Measurements from ENCODE around the gene ZNRF2.
"Not testable (repeated sequence)": the region's sequence is repeated elsewhere in the genome, so short reads cannot be mapped to it uniquely, and the experiment has no call there.

Gene ZNRF2

DNA sequence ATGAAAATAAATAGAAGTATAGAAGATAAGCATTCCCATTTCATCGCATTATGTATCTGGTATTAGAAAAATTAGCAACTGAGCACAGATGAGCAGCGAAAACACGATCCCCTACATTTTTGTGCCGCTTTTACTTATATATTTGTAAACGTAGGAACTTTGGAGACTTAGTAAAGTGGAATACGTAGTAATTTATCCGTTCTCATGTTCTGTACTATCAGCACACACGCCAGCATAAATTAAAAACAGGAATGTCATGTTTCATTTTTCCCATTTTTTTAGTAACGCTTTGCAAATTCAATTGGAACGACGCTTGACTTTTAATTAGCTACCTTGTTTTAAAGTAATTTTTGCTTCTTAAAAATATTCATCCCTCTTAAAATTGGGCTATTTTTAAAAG lies 2.4 kb downstream of the ZNRF2 start:
- in situ Hi-C loops (cut with HindIII; ENCODE audit: low sequenced_read_pairs): no loop called here

DNA sequence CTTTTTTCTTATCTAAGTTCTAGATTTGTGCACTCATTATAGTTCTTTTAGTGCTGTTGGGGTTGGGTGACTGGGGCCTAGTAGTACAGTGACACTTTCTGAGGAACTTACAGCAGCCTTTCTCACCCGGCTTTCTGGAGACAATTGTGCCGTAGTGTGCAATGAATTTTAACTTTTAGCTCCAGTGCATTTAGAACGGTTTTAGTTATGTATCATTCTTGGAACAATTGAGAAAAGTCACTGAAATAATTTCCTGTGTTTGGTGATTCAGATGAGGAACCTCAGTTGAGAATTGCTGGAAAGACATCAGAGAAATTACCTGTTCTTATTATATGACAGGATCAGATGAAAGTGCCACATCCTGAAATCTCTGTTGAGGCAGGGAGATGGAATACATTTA lies 3.2 kb downstream of the ZNRF2 start:
- in situ Hi-C loops (cut with HindIII; ENCODE audit: low sequenced_read_pairs): not testable (repeated sequence)

DNA sequence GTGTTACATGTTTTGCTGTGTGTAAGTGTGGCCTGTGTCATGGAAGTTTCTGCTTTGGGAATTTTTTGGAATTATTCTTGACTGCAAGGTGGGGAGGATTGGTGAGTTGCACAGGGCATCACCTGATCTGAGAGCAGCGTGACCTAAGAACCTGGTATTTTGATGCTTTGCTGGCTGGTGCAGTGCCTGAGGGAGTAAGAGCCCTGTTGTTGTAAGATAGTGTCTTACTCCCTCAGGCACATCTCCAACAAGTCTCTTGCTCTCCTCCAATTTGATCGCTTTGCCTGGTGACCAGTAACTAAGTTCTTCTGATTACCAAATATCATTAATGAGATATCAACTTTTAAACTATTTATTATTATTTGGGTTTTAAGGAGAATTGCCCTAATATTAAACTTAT lies 5.2 kb downstream of the ZNRF2 start:
- in situ Hi-C loops (cut with HindIII; ENCODE audit: low sequenced_read_pairs): not testable (repeated sequence)

DNA sequence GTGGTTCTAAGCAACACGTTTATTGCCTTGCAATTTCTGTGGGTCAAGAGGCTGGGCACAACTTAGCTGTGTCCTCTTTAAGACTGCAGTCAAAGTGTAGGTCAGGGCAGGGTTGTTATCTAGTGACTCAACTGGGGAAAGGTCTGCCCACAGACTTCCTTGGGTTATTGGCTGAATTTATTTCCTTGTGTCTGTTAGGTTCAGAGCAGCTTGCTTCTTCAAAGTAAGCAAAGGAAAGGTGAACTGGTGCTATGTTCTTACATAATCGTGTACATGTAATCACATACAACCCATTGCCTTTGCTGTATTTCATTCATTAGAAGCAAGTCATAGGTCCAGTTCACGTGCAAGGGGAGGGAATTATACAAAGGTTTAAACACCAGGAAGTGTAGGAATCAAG lies 5.9 kb downstream of the ZNRF2 start:
- in situ Hi-C loops (cut with HindIII; ENCODE audit: low sequenced_read_pairs): not testable (repeated sequence)

DNA sequence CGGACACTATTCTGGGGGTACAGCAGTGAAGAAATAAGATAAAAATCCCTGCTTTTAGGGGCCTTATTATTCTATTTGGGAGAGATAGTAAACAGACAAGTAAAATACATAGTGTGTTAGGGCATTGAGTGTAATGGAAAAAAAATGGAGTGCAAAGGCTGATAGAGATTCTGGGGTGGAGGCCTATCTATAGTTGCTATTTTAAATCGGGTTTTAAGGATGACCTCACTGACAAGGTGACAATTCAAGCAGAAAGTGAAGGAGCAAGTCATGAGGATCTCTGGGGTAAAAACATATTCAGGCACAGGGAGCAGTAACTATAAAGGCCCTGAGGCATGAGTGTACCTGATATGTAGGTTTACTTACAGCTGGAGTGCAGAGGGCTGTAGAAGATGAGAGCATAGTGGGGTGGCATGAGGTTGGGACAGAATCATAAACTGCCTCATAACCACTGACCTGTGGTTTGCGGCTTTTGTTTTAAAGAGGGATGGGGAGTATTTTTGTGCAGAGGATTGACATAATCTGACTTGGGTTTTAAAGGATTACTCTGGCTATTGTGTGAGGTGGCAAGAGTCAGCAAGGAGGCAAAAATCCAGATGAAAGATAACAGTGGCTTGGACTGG lies 8.1 kb downstream of the ZNRF2 start:
- in situ Hi-C loops (cut with HindIII; ENCODE audit: low sequenced_read_pairs): not testable (repeated sequence)

DNA sequence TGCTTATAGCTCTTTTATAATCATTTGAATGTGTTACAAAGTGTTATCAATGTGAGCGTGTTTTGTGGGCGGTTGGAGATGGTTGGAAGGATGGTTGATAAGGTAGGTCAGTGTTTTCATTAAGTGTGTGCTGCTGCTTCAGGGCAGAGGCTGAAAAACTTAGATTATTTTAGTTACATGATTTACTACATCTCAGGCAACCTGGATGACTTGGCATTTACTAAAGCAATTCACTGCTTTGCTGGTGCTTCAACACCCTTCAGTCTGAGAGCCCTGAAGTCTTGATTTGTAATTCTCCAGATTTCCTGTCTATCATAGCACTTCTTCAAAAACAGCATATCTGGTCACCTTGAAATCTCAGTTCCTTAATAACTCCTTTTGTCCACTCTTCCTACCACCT lies 11.9 kb downstream of the ZNRF2 start:
- in situ Hi-C loops (cut with HindIII; ENCODE audit: low sequenced_read_pairs): not testable (repeated sequence)

DNA sequence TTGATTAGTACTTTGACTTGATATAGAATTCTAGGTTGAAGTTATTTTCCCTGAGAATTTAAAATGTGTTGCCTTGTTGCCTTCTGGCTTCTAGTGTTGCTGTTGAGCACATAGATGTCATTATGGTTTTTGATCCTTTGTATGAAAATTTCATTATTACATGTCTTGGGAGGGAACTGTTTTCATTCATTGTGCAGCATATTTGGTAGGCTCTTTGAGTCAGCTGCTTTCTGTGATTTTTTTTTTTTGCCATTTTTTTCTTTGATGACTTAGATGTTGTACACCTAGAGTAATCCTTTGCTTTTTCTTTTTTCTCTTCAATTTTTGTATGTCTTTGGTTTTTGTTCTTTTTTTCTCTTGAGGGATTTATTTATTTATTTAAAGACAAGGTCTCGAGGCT lies 13.1 kb downstream of the ZNRF2 start:
- in situ Hi-C loops (cut with HindIII; ENCODE audit: low sequenced_read_pairs): not testable (repeated sequence)

DNA sequence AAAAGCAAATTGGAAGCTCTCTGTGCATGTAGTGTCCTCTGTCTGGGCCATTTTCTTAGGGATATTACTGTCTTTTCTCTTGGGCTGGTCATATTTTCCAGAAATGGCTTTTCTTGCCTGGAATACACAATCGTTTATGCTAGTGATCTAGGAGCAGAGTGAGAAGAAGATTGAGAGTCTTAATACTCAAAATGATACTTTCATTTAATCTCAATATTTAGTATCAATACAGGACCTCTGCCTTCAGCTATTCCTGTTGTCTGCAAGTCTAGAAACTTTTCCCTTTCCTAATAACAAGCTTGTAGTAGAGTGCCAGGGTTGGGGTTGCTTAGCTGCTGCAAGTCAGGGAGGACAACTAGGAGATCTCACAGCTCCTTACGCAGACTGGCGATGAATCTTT lies 14.0 kb downstream of the ZNRF2 start:
- in situ Hi-C loops (cut with HindIII; ENCODE audit: low sequenced_read_pairs): not testable (repeated sequence)

DNA sequence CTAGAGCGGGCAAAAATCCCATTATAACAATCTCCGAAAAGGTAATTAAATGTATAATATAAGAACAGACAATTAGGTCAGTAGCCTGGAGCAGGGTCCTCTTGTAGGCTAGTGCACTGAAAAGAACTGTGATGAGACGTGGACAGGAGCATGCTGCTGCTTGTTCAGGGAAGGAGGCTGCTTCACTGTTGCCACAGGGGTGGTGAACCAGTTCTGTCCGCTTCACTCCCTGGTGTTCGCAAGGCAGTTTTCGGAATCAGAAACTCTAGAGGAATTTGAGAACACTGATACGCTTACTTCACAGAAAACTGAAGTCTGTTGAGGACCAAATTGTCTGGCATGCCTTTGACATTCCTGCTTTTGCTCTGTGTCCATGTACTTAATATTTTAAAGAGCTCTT lies 17.4 kb downstream of the ZNRF2 start:
- in situ Hi-C loops (cut with HindIII; ENCODE audit: low sequenced_read_pairs): no loop called here

DNA sequence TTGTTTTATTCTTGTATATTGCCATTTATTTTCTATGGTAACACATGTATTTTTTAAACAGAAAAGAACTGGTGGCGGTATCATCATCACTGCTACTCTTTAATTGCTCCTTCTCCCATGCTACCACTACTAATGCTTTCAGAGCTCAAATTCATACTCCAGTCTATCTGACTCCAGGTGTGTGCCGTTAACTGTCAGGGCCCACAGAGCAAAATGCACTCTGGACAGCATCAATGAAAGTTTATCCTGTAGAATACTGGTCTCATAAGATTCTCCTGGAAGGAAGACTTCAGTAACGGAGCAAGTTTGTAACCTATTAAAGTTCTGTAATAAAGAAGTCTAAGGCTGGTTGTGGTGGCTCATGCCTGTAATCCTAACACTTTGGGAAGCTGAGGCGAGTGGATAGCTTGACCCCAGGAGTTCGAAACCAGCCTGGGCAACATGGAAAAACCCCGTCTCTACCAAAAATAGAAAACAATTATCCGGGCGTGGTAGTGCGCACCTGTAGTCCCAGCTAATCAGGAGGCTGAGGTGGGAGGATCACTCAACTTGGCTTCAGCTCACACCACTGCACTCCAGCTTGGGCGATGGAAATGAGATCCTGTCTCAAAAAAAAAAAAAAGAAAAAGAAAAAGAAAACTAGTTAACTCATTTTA lies 18.4 kb downstream of the ZNRF2 start:
- in situ Hi-C loops (cut with HindIII; ENCODE audit: low sequenced_read_pairs): no loop called here

DNA sequence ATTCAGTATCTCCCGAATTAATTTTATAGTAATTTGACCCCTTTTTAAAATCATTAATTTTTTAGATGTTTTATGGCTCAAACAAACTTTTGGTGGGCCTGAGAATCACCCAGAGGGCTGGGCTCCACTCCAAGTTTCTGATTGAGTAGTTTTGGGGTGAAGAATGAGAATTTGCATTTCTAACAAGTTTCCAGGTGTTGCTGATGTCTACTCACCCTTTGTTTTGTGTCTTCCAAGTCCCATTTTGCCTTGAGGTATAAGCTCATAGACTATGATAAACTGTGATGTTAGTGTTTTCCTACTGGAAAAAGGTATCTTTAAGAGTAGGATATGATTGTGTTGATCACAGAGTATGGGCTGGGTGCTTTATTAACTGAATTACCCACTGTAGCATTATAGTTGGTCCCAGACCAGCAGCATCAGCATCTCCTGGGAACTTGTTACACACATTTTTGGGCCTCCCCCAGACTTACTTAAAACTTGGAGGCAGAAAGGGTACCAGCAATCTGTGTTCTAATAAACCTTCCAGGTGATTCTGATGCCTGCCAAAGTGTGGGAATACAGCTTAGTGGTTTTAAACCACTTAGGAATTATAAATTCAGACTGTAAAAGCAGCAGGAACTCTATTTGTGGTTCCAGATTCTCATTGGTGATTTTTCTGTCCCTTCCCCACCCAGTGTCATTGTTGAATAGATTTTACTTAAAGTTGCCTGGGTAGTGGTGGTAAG lies 19.1 kb downstream of the ZNRF2 start:
- in situ Hi-C loops (cut with HindIII; ENCODE audit: low sequenced_read_pairs): no loop called here

DNA sequence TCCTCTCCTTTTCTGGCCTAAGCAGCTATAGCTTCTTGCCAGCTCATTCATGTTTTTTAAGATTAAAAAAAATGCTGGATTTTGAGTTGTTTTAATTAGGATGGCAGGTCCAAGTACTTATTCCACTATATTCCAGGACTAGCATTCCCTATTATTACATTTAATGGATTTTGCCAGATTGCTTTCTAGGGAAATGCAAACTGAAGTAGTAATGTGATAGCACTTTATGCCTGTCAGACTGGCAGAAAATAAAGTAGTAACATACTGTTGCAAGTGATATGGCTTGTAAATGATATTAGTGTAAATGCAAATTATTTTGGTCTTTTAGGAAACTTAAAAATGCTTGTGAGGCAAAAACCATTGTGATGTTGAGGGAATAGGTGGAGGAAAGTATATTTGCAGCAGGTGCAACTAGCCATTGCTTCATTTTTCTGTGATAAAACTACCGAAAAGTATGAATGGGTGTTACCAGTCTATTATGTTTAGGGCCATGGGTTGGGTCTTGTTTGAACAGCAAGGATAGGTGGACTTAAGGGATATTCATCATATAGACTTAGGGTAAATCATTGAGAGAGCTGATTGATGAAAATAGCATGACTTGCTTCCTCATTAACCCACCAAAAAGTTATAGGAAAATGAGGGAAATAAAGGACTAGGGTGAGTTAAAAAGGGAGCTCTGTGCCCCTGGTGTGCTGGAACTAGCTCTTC lies 19.9 kb downstream of the ZNRF2 start:
- in situ Hi-C loops (cut with HindIII; ENCODE audit: low sequenced_read_pairs): no loop called here

DNA sequence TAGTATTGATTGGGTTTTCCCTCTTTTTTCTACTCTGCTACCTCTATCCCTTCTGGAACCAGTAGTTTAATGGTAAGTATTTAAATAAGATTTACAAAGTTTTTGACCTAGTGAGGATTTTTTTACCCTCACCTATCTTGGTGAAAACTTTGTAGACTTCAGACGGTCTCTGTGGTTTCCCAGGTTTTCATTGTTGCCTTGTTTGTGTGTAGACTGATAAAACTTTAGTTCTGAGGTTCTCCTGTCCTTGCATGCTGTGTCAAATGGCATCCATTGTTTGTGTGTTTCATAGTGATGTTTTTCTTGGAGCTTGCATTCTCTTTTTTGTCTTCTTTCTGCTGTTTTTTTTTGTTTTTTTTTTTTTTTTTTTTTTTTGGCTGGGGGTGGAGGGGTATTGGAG lies 22.6 kb downstream of the ZNRF2 start:
- in situ Hi-C loops (cut with HindIII; ENCODE audit: low sequenced_read_pairs): no loop called here

DNA sequence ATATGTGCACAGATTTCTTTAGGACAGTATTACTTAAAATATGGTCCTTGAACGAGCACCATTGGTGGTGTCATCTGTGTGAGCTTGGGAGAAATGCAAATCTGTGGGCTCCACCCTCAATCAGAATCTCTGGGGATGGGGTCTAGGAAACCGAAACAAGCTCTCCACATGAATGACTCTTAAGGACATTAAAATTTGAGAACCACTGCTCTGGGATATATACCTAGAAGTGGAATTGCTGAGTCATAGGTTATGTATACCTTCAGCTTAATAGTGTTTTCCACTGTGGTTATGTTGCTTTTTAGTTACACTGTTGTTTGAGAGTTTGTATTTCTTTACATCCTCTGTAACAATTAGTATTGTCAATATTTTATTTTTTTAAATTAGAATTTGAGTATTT lies 24.0 kb downstream of the ZNRF2 start:
- in situ Hi-C loops (cut with HindIII; ENCODE audit: low sequenced_read_pairs): no loop called here

DNA sequence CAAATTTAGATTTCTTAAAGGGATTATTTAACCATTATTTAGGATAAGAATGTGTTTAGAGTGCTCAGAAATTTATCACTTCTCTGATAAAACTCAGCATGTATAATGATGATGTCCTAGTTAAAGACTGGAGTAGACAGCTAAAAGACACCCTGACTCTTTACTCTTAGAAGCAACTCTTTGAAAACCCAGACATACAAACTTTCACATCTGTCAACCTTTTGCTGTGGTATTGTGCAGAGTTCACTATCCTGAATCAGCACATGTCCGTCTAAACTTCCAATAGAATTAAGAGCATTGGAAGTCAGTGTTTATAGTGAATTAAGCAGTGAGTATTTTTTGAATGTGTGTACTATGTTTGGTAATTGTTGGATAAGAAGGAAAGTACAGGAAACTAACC lies 24.9 kb downstream of the ZNRF2 start:
- in situ Hi-C loops (cut with HindIII; ENCODE audit: low sequenced_read_pairs): no loop called here

DNA sequence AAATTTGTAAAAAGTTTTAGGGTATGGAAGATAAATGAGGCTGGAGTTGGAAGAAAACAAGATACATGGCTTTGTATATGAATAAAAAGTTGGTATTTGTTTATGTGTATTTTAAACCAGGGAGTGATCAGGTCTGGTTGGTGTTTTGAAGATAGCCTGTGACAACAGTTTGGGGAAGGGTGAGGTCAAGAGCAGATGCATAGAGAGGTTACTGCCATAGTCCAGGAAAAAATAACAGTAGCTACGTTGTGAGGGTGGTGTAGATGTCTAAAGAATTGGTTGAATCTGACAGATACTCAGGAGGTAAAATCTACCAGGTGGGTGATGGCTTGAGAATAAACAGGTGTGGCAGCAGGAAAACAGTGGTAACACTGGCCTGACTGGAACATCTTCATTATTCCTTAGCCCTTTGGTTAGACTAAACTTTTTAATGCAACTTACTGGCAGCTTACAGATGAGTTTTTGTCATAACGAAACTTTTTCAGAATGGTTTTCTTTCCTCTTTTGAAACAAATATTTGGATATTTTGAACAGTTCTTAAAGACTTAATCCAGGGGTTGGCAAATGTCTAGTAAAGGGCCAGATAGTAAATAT lies 25.5 kb downstream of the ZNRF2 start:
- in situ Hi-C loops (cut with HindIII; ENCODE audit: low sequenced_read_pairs): no loop called here

DNA sequence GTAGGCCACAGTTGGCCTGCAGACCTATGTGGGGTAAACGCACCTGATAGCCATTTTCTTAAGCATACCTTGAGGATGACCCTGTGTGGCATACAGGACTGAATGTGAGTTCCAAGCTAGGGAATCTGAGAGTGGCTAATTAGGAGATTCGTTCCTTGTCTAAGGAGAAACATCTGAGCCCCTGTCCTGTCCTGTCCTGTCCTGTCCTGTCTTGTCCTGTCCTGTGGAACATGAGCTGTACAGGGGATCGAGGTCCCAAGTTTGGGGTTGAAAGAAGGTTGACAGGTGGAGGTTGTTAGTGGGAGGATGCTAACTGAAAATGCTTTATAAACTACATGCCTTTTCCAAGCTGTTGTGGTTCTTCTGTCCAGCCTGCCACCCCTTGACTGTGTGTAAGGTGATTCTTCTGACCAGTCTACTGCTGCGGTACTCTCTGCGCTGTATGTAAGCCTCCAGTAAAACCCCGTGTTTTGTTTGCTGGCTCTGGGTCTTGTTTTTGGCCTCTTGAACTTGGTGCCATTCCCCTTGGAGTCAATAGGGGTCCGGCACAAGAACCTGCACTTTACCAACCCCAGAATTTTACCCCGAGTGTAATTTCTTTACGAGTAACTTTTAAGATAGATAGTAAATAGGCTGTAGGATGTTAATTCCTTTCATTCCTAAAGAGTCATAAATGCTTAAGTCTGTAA lies 26.4 kb downstream of the ZNRF2 start:
- in situ Hi-C loops (cut with HindIII; ENCODE audit: low sequenced_read_pairs): no loop called here

DNA sequence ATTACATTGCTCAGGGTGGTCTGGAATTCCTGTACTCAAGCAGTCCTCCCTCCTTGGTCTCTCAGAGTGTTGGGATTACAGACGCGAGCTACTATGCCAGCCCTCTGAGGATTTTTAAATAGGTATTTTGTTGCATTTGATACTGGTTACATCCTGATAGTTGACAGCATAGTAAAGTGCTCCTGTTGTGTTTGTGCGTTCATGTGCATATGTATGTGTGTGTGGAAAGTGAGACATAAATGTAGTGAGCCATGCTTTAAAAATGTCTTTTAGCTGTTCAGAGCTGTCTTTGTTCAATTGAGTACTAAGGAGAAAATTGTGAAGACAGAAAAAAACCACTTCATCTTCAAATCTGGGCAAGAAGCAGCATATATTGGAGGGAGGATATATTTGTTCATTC lies 27.8 kb downstream of the ZNRF2 start:
- in situ Hi-C loops (cut with HindIII; ENCODE audit: low sequenced_read_pairs): no loop called here

DNA sequence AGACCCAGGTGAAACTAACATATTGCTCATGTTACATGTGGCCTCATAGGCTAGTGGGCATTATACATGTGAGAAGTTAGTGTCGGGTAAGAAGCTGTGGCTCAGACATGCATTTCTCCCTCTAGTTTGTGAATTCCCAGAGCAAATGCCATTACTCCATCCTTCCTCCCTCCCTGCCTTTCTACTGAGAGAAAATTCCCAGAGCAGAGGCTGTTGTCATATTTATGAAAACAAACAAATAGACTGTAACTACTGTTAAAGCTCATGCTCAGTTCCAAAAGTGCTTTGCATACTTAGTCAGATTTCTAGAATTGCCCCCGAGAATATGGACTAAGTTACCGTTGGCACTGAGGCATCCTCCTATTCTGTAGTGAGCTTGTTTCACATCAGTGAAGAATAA lies 29.0 kb downstream of the ZNRF2 start:
- in situ Hi-C loops (cut with HindIII; ENCODE audit: low sequenced_read_pairs): no loop called here

DNA sequence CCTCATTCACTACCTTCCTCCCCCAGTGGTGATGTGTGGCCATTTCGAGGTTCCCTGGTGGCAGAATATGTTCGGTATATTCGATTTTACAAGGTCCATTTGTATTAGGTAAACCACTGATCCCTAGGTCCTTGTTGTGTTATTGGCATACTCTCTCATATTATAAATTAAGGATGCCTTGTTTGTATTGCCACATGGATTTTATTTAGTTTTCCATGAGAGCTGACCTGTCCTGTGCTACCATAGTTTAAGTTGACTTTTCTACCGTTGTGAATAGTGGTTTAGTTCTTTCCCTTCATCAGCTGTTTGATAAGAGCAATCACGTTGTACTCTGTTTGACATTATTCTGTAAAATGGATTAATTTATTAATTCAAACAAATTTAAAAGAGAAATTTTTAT lies 29.4 kb downstream of the ZNRF2 start:
- in situ Hi-C loops (cut with HindIII; ENCODE audit: low sequenced_read_pairs): no loop called here

DNA sequence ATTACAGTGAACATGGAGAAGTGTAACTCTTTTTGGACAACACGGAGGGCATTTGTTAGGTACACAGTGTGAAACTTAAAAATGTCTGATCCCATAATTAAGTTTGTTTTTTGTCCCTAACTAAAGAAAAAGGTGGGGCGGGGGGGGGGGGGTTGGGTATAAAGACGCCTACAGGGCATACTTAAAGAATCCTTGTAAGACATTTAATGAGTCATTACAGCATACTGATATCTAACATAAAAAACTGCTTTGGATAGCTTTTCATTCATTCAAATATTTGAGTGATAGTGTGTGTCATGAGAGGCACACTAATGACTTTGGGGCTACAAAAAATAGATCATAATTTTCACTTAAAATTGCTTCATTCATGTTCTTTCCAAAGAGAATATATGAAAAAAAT lies 31.2 kb downstream of the ZNRF2 start:
- in situ Hi-C loops (cut with HindIII; ENCODE audit: low sequenced_read_pairs): no loop called here
